ENCODE measurements around the gene GUCY1A1.
"Not testable (repeated sequence)": the region's sequence is repeated elsewhere in the genome, so short reads cannot be mapped to it uniquely, and the experiment has no call there.

GUCY1A1 gene, protein sequence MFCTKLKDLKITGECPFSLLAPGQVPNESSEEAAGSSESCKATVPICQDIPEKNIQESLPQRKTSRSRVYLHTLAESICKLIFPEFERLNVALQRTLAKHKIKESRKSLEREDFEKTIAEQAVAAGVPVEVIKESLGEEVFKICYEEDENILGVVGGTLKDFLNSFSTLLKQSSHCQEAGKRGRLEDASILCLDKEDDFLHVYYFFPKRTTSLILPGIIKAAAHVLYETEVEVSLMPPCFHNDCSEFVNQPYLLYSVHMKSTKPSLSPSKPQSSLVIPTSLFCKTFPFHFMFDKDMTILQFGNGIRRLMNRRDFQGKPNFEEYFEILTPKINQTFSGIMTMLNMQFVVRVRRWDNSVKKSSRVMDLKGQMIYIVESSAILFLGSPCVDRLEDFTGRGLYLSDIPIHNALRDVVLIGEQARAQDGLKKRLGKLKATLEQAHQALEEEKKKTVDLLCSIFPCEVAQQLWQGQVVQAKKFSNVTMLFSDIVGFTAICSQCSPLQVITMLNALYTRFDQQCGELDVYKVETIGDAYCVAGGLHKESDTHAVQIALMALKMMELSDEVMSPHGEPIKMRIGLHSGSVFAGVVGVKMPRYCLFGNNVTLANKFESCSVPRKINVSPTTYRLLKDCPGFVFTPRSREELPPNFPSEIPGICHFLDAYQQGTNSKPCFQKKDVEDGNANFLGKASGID

DNA sequence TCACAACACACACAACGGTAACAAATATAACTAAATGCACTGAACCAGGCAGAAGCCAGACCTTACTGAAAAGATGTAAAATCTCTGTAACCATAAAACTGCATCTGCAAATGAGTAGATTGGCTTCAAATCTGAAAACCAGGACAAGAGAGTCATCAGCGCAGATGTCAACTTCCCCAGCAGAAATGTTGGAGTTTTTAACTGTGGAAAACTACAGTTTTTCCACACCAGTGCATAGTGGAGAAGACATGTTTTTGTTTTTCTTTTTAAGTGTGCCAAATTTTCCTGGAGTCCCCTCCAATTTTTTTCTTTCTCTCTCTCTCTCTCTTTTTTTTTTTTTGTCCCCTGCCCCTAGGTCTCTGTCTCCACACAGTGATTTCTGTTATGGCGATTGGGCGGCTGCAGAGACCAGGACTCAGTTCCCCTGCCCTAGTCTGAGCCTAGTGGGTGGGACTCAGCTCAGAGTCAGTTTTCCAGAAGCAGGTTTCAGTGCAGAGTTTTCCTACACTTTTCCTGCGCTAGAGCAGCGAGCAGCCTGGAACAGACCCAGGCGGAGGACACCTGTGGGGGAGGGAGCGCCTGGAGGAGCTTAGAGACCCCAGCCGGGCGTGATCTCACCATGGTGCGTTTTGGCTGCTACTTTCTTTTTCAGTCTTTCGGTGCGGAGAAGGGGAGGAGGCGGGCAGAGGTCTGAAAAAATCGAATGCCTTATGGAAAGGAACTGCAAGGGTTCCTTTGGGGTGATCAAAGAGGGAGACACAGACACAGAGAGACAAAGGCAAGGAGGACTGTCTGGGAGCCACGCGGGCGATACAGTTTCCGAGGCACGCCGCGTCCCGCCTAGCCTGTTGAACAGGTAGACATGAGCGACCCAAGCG, at the start of gene GUCY1A1:
TSS of gene GUCY1A1 (plus strand) at position 505 of the 878 bp plus-strand sequence. CDS start 30,020 bp downstream, outside the sequence.
- in situ Hi-C loops (cut with MboI; ENCODE audit: low sequenced_read_pairs) = no loop called here

DNA sequence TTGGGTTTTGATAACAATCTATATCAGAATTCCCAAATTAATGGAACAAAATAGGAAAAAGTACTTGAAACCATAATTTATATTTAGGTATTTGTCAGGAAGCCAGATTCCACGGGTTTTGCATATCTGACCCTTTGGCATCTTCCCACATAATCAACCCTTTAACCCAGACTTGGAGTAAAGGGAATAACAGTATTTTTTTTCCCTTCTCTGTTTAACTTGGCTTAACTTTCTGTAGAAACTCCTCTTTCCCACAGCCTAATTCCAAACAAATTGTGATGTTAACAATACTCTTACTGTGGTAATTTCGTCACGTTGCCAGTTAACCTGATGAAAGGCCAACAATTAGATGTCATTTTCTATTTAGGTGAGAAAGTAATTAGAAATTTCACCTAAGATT, 49.4 kb upstream of the GUCY1A1 start:
- in situ Hi-C loops (cut with MboI; ENCODE audit: low sequenced_read_pairs) = no loop called here

DNA sequence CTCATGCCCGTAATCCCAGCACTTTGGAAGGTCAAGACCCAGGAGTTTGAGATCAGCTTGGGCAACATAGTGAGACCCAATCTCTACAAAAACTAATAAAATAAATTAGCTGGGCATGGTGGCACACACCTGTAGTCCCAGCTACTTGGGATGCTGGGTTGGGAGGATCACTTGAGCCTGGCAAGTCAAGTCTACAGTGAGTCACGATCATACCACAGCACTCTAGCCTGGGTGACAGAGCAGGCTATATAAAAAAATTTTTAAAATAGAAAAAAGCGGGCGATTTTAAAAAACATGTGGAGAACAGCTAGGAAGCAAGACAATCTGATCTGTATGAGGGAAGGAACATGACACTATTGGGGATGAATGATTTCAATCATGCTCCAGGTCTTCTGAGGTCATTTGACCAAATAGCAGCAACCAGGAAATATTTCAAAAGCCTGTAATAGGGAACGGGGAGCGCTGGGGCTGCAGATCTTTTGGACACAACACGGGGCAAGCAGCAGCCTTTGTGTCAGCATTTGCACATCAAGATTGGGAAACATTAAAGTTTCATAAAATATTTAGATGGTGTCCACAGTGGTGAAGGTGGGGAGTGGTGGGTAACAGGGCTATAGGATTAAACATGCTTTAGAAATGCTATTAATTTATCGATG, 48.3 kb upstream of the GUCY1A1 start:
- in situ Hi-C loops (cut with MboI; ENCODE audit: low sequenced_read_pairs) = no loop called here

DNA sequence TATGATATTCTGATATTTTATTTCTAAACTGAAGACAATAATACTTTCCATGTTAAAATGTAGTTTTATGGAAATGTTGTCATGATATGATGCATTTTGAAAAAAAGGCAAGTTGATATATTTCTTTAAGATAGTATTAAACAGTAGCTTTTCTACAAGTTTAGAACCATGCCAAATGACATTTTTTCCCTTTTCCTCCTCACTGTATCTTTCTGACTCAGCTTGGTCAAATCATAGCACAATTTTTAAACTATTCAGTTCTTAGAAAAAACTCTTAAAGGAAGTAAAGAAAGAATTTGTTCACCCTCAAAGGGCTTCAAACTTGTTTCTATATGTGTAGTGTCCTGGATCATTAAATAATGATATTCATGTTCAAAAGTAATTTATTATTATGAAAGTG, 46.0 kb upstream of the GUCY1A1 start:
- in situ Hi-C loops (cut with MboI; ENCODE audit: low sequenced_read_pairs) = no loop called here

DNA sequence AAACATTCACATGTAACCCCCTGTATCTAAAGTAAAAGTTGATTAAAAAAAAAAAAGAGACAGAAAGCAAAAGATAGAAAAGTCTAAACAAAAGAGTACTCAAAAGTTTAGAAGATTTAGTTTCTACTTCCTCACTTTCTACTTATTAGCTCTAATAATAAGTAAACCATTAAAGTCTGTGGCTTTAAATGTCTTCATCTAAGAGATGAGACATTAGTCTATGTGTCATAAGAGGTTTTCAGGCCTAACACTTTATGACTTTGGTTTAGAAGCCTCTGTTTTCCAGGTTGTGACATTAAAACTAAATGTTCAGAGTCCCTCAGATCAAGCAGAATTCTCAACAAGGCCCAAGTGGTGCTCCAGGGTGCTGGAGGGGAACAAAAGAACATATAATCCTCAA, 42.2 kb upstream of the GUCY1A1 start:
- in situ Hi-C loops (cut with MboI; ENCODE audit: low sequenced_read_pairs) = no loop called here

DNA sequence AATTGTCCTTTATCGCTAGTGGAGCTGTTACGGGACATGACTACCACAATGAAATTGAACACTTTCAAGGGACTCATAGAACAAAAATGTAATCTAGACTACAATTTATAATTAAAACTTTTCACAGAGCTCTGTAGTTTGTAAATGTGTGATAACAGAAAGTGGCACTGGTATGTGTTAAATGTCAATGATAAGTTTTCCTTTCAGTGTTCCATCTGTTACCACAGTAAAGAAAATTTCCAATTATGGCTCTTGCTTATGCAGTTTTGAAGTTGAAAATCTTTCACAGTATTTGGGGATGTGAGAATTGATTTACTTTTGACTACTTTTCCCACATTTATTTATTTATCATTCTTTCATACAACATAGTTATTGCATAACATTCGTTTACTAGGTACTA, 40.1 kb upstream of the GUCY1A1 start:
- in situ Hi-C loops (cut with MboI; ENCODE audit: low sequenced_read_pairs) = no loop called here

DNA sequence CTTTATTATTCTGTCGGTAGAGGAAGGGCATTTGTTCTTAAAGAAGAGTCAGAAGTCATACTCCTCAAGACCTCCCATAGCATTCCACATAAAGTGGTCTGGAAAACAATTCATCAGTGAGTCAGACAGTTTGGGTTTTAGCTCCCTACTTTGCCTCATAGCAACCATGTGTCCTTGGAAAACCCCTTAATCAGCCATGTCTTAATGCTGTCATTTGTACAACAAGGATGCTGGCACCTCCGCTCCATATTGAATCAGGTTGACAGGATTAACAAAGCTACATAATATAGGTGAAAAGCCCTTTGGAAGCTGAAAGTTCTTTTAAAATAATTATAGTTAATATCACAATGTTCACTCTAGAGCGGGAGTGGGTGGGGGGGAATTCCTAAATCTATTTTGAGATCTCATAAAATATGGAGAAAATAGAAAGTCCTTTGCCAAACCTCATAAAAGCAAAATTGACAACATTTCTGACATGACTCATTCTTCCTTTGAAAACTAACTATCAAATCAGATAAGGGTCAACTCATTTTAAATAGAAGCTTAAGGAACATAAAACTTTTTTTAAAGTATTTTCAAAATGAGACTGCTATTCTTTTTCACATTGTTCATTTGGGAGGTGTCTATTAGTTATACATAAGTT, 37.3 kb upstream of the GUCY1A1 start:
- in situ Hi-C loops (cut with MboI; ENCODE audit: low sequenced_read_pairs) = no loop called here

DNA sequence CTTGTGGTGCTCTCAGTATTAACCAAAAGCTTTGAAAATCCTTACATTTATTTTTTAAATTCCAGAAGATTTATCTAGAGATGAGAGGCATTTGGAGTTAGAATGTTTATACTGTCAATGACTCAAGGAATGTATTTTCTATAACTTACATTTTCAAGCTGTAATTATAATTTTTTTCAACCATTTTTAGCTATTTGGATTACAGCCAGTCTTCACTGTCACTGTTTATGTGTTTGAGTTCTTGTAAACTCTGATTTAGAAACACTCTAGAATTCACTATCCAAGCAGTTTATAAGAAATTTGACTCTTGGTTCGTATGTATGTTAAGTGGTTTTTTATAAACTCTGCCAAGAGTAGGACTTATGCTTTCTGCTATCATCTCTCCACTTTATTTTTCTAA, 36.7 kb upstream of the GUCY1A1 start:
- in situ Hi-C loops (cut with MboI; ENCODE audit: low sequenced_read_pairs) = no loop called here

DNA sequence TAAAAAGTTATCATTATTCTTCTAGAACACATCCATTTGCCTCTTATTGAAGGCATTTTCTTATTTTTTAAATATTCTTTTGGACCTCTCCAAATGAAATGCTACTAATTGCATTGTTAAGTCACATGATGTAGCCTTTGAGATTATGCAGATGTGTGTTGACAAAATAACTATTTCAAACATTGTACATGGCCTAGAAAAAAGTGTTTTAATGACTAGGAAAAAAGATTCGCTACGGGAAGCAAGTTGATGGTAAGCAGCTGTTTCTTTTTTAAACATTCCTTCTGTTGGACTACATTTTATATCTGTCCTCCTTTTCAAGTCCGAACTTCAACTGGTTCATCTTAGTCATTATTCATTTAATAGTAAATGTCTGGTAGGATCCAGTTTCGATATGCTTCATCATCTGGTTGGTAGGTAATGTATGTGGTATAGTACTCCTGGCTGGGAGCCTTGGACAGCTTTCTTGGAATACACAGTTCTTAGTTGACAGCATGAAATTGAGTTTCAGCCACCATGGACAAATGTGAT, 34.3 kb upstream of the GUCY1A1 start:
- in situ Hi-C loops (cut with MboI; ENCODE audit: low sequenced_read_pairs) = no loop called here

DNA sequence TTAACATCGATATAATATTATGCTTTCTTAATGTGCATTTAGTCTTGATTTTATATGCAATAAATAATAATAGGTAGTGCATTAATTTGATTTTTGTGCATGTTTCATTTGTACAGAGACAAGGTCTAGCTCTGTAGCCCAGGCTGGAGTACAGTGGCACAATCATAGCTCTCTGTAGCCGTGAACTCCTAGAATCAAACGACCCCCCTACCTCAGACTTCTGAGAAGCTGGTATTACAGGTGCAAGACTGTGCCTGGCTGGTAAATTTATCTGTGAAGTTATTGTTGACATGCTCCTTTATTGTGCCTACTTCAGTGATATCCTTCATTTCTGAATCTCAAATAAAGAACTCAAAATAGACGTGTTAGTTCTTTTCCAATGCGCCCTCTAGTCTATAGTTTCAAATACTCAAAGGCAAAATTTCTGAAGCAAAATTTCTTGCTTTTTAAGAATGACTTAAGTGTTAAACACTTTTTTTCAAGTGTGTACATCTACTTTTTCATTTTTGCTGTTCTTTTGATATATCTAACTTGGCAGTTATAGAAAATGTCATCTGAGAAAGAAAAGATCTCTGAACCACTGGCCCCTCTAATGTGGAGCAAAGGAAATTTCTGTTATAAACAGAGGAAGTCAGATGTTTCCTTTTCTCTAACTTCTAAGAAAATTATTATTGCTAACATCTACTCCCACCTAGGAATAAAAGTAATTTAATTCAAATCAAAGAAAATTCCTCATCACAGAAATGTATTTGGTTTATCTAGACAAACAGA, 28.3 kb upstream of the GUCY1A1 start:
- in situ Hi-C loops (cut with MboI; ENCODE audit: low sequenced_read_pairs) = no loop called here

DNA sequence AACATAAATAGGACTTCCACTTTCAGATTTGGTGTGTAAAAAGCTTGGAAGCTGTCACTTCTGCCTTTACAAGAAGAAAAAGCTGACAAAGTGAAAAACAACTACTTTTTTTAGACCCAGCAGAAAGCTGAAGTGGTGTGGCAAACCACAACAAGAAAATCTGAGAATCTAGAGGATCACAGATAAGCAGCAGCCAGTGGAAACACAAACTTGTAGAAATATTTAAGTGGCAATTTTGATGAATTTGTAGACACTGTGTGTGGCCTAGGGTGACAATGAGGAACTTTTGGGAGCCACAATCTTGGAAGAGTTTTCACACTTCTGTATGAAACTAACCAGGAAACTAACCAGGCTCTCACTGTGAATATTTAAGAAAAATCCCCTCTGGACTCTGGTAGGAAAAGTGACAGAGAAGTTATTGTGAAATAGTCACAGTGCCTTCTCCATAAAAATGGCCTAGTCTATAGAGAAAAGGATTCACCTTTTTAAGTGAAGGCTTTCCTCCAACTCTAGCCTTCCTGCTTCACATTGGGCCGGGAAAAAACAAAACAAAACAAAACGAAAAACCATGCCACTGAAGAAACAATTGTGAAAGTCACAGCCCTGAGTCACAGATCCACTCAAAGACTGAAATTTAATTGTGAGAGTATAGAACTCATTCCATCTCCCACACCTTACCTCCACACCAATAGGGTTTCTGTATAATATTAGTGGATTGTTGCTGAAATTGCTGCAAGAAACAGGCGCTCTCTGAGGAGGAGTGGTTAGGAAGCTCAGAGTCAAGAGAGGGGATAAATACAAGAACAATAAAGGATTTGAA, 26.7 kb upstream of the GUCY1A1 start:
- in situ Hi-C loops (cut with MboI; ENCODE audit: low sequenced_read_pairs) = no loop called here

DNA sequence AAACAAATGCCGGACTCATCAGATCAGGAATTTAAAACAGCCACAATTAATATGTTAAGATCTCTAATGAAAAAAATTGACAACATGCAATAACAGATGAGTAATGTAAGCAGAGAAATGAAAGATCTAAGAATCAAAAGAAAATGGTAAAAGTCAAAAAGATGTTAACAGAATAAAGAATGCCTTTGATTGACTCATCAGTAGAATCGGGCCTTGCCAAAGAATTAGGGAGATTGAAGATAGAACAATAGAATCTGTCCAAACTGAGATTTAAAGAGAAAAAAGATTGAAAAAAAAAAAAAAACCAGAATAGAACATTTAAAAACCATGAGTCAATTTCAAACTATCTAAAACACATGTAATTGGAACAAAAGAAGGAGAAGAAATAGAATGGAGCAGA, 25.9 kb upstream of the GUCY1A1 start:
- in situ Hi-C loops (cut with MboI; ENCODE audit: low sequenced_read_pairs) = no loop called here

DNA sequence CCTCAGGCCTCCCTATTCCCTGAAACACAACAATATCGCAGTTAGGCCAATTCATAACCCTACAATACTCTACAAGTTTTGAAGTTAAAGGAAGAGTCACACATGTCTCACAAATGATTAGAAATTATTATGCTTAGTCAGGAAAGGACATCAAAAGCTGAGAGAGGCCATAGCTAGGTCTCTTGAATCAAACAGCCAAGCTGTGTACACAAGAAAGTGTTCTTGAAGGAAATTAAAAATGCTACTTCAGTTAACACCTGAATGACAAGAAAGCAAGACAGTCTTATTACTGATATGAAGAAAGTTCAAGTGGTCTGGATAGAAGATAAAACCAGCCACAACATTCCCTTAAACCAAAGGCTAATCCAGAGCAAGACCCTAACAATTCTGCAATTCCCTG, 23.6 kb upstream of the GUCY1A1 start:
- in situ Hi-C loops (cut with MboI; ENCODE audit: low sequenced_read_pairs) = no loop called here

DNA sequence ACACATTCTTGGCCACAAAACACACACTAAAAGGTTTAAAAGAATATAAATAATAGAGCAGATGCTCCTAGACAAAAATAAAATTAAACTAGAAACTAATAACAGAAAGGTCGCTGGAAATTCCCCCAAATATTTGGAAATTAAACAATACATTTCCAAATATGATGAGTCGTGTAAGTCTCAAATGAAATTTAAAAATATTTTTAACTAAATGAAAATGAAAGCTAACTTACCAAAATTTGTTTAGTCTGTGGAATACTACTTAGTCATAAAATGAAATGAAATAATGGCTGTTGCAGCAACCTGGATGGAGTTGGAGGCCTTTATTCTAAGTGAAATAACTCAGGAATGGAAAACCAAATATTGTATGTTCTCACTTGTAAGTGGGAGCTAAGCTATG, 20.6 kb upstream of the GUCY1A1 start:
- in situ Hi-C loops (cut with MboI; ENCODE audit: low sequenced_read_pairs) = no loop called here

DNA sequence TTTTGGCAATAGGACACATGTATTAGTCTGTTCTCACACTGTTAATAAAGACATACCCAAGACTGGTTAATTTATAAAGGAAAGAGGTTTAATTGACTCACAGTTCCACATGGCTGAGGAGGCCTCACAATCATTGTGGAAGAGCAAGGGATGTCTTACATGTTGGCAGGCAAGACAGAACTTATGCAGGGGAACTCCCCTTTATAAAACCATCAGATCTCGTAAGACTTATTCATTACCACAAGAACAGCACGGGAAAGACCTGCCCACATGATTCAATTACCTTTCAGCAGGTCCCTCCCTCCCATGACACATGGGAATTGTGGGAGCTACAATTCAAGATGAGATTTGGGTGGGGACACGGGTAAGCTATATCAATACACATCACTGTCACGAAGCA, 15.9 kb upstream of the GUCY1A1 start:
- in situ Hi-C loops (cut with MboI; ENCODE audit: low sequenced_read_pairs) = not testable (repeated sequence)

DNA sequence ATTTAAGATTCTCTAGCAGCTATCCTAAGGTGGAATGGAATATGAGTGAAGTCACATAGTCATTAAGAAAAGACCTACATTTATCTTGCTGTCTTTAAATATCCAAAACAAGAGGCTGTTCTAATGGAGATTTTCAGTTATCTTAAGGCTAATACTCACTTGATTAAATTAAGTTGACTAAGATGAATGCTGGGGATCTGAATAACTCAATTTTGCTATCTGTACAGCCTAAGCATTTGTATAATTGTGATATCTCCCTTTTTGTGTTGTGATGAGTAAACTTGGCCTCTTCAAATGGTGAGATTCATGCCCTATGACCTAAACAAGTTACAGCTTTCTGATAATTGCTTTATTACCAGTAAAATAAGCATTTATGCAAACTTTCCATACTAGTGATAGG, 13.6 kb upstream of the GUCY1A1 start:
- in situ Hi-C loops (cut with MboI; ENCODE audit: low sequenced_read_pairs) = no loop called here

DNA sequence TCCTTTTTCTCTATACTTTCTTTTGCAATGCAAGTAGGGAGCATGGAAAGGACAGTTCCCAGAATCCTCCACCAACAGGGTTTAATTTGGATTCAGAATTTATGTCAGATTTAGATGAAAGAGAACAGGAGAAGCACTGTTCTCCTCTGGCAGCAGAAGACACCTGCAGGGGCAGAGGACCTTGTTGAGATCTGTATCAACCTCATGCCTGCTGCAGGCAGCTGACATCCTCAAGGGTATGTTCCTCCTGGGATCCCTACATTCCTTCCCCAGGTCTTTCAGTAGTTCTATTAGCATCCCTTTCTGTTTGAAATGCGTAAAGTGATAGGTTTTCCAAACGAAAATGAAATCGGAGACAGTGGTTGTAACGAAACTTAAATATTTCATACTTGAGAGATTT, 10.6 kb upstream of the GUCY1A1 start:
- in situ Hi-C loops (cut with MboI; ENCODE audit: low sequenced_read_pairs) = no loop called here

DNA sequence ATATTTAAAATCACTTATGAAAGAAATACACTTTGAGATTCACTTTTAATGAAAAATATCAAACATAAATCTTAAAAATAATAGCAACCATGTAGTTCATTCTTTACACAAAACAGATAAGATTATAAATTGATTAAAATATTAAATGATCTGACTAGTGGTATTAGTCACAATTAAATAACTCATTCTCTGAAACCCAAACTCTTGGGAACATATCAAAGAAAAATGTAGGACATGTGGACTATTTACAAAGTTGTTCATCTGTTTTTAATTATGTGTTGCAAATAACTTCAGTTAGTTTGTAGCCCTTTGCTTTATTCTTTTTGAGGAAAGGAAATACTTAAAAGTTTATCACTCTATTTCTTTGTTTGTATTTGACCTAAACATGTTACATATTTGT, 9.5 kb upstream of the GUCY1A1 start:
- in situ Hi-C loops (cut with MboI; ENCODE audit: low sequenced_read_pairs) = no loop called here

All from HL-60/S4 treated with phorbol 12-myristate 13-acetate at 8.2 ng/mL for 4 days and 3 days (cell line).